ENCODE measurements around the gene KDM7A.
"Not testable (repeated sequence)": the region's sequence is repeated elsewhere in the genome, so short reads cannot be mapped to it uniquely, and the experiment has no call there.

KDM7A gene

GRCh38 chr7:140200061-140200989 is 23.5 kb upstream of the KDM7A start:
- no peak for DNase-seq (ENCODE audit: low spot score)

- DNase-seq (ENCODE audit: low spot score) = no peak
Measured at GRCh38 chr7:140197938-140198337, 21.2 kb upstream of the KDM7A start.

- DNase-seq (ENCODE audit: low spot score) = no peak
Measured at GRCh38 chr7:140197218-140197890, 20.6 kb upstream of the KDM7A start.

GRCh38 chr7:140196361-140197217 is 19.8 kb upstream of the KDM7A start:
- DNase-seq (ENCODE audit: low spot score) = no peak

- no peak for DNase-seq (ENCODE audit: low spot score)
Measured at GRCh38 chr7:140195859-140196258, 19.1 kb upstream of the KDM7A start.

- DNase-seq (ENCODE audit: low spot score) = no peak
Measured at GRCh38 chr7:140192620-140193019, 15.8 kb upstream of the KDM7A start.

- DNase-seq (ENCODE audit: low spot score) = no peak
Measured at GRCh38 chr7:140192176-140192575, 15.4 kb upstream of the KDM7A start.

- no peak for DNase-seq (ENCODE audit: low spot score)
Measured at GRCh38 chr7:140190588-140190987, 13.8 kb upstream of the KDM7A start.

- DNase-seq (ENCODE audit: low spot score) = no peak
Measured at GRCh38 chr7:140189917-140190316, 13.1 kb upstream of the KDM7A start.

- DNase-seq (ENCODE audit: low spot score) = no peak
Measured at GRCh38 chr7:140182917-140183316, 6.1 kb upstream of the KDM7A start.

- DNase-seq (ENCODE audit: low spot score) = no peak
Measured at GRCh38 chr7:140179339-140179738, 2.6 kb upstream of the KDM7A start.

- DNase-seq (ENCODE audit: low spot score) = no peak
Measured at GRCh38 chr7:140176122-140176701, 571 bp downstream of the KDM7A start.

- DNase-seq (ENCODE audit: low spot score) = peak; percentile 95
Measured at GRCh38 chr7:140175221-140176121, 1.3 kb downstream of the KDM7A start.

- no peak for DNase-seq (ENCODE audit: low spot score)
Measured at GRCh38 chr7:140174217-140174616, 2.6 kb downstream of the KDM7A start.

- DNase-seq (ENCODE audit: low spot score) = no peak
Measured at GRCh38 chr7:140170375-140170774, 6.4 kb downstream of the KDM7A start.

GRCh38 chr7:140168816-140169215 is 8.0 kb downstream of the KDM7A start:
- no peak for DNase-seq (ENCODE audit: low spot score)

- no peak for DNase-seq (ENCODE audit: low spot score)
Measured at GRCh38 chr7:140165422-140165821, 11.4 kb downstream of the KDM7A start.

- DNase-seq (ENCODE audit: low spot score) = not testable (repeated sequence)
Measured at GRCh38 chr7:140162081-140162480, 14.7 kb downstream of the KDM7A start.

- DNase-seq (ENCODE audit: low spot score) = no peak
Measured at GRCh38 chr7:140161047-140161446, 15.7 kb downstream of the KDM7A start.

- no peak for DNase-seq (ENCODE audit: low spot score)
Measured at GRCh38 chr7:140160308-140160707, 16.5 kb downstream of the KDM7A start.

- no peak for DNase-seq (ENCODE audit: low spot score)
Measured at GRCh38 chr7:140159497-140159896, 17.3 kb downstream of the KDM7A start.

All from CD4-positive, alpha-beta T cell treated with Interleukin-6 at 100 ng/mL for 8 hours (primary cell).